DOHH2 (cell line): ENCODE measurements around the gene TAF5.
"Not testable (repeated sequence)": the region's sequence is repeated elsewhere in the genome, so short reads cannot be mapped to it uniquely, and the experiment has no call there.

ENCODE experiments used
- CTCF ChIP-seq: fragments of 200-600 bp; sonication (generic); IDR thresholded peaks from one replicate; pipeline ENCODE4 v1.5.1; 2014; ENCODE audit warnings: antibody characterized with exemption, mild to moderate bottlenecking, low read depth, low read length; ENCODE audit not compliant: poor library complexity, severe bottlenecking
- EZH2phosphoT487 ChIP-seq: fragments of 200-600 bp; sonication (generic); IDR thresholded peaks from 2 replicates; pipeline ENCODE4 v1.6.1; 2017; ENCODE audit warnings: borderline replicate concordance, mild to moderate bottlenecking, antibody characterized with exemption, low read length, moderate library complexity, mixed read lengths

- not testable (repeated sequence) for TF ChIP-seq CTCF, EZH2phosphoT487
These were observed 8.3 kb upstream of the TAF5 start for GRCh38 chr10:103359493-103359892.
